Neural cell (in vitro differentiated cells): Measurements from ENCODE around the gene PLA2G2C. TPM values are rescaled to one million over a fixed set of nuclear protein-coding genes. Genes with fewer than 3 reads are reported as not detected.

Experiments used
- H2AFZ ChIP-seq: fragments of 200-600, 300-800 bp; sonication (generic), shearing (Covaris generic); 2 replicates; pipeline ENCODE4 v1.6.0; 2014; ENCODE audit warnings: low read depth, mild to moderate bottlenecking, antibody characterized with exemption, low read length, moderate library complexity
- H3F3A ChIP-seq: fragments of 200-600 bp; shearing (Covaris generic); 2 replicates; pipeline ENCODE4 v1.6.1; 2016; ENCODE audit warnings: mild to moderate bottlenecking, moderate library complexity, mixed read lengths, antibody characterized with exemption, low read length; ENCODE audit not compliant: insufficient read depth, poor library complexity, severe bottlenecking
- H3K27ac ChIP-seq: fragments of 200-600, 300-800 bp; sonication (generic), shearing (Covaris generic); 2 replicates; pipeline ENCODE4 v1.5.1; 2014; ENCODE audit warnings: mild to moderate bottlenecking, low read length, moderate library complexity
- H3K27me3 ChIP-seq: fragments of 300-800, 200-600 bp; sonication (generic), shearing (Covaris generic); 2 replicates; pipeline ENCODE4 v1.6.0; 2014; ENCODE audit warnings: mild to moderate bottlenecking, low read depth, low read length, moderate library complexity; ENCODE audit not compliant: insufficient read depth
- H3K36me3 ChIP-seq: fragments of 300-800, 200-600 bp; sonication (generic), shearing (Covaris generic); 2 replicates; pipeline ENCODE4 v1.5.1; 2014; ENCODE audit warnings: mild to moderate bottlenecking, antibody characterized with exemption, low read length, moderate library complexity; ENCODE audit not compliant: insufficient read depth
- H3K4me2 ChIP-seq: fragments of 300-800, 200-600 bp; sonication (generic), shearing (Covaris generic); 2 replicates; pipeline ENCODE4 v1.6.0; 2014; ENCODE audit warnings: mild to moderate bottlenecking, low read length
- H3K4me3 ChIP-seq: fragments of 300-800, 200-600 bp; sonication (generic), shearing (Covaris generic); 2 replicates; pipeline ENCODE4 v1.5.1; 2014; ENCODE audit warnings: mild to moderate bottlenecking, low read length, moderate library complexity
- H3K79me2 ChIP-seq: fragments of 200-600 bp; shearing (Covaris generic); replicated peaks from 2 replicates; pipeline ENCODE4 v1.6.0; 2014; ENCODE audit warnings: mild to moderate bottlenecking, low read length, moderate library complexity; ENCODE audit not compliant: insufficient read depth
- H3K9ac ChIP-seq: fragments of 300-800, 200-600 bp; sonication (generic), shearing (Covaris generic); 2 replicates; pipeline ENCODE4 v1.6.1; 2016; ENCODE audit warnings: mild to moderate bottlenecking, low read length, mixed read lengths
- H3K9me2 ChIP-seq: fragments of 200-600 bp; shearing (Covaris generic); 2 replicates; pipeline ENCODE4 v1.6.1; 2016; ENCODE audit warnings: mild to moderate bottlenecking, low read length, mixed read lengths; ENCODE audit not compliant: insufficient read depth
- H3K9me3 ChIP-seq: fragments of 200-600, 300-800 bp; sonication (generic), shearing (Covaris generic); 2 replicates; pipeline ENCODE4 v1.6.1; 2016; ENCODE audit warnings: mild to moderate bottlenecking, mixed run types, low read length, moderate library complexity, mixed read lengths
- H4K20me1 ChIP-seq: fragments of 200-600 bp; shearing (Covaris generic); 2 replicates; pipeline ENCODE4 v1.6.1; 2016; ENCODE audit warnings: mild to moderate bottlenecking, mixed run types; ENCODE audit not compliant: insufficient read depth
- EP300 ChIP-seq: fragments of 450-650 bp; conservative IDR thresholded peaks from 2 replicates; pipeline ENCODE4 v1.6.1; 2014; ENCODE audit warnings: antibody characterized with exemption, mild to moderate bottlenecking, moderate library complexity; ENCODE audit not compliant: poor library complexity, severe bottlenecking
- EZH2 ChIP-seq: fragments of 200-600, 300-800 bp; shearing (Covaris generic), sonication (generic); IDR thresholded peaks from 2 replicates; pipeline ENCODE4 v1.6.1; 2014; ENCODE audit warnings: antibody characterized with exemption, low read length, borderline replicate concordance, mild to moderate bottlenecking; ENCODE audit not compliant: insufficient read depth, poor library complexity, severe bottlenecking
- MXI1 ChIP-seq: fragments of 450-650 bp; conservative IDR thresholded peaks from 2 replicates; pipeline ENCODE4 v1.6.1; 2014; ENCODE audit warnings: antibody characterized with exemption, mild to moderate bottlenecking; ENCODE audit not compliant: poor library complexity, severe bottlenecking
- POLR2AphosphoS5 ChIP-seq: IDR thresholded peaks from 2 replicates; pipeline ENCODE4 v1.6.1; 2012
- RAD21 ChIP-seq: fragments of 450-650 bp; conservative IDR thresholded peaks from 2 replicates; pipeline ENCODE4 v1.6.1; 2014; ENCODE audit warnings: antibody characterized with exemption, mild to moderate bottlenecking, moderate library complexity
- SMC3 ChIP-seq: fragments of 450-650 bp; conservative IDR thresholded peaks from 2 replicates; pipeline ENCODE4 v1.6.1; 2014; ENCODE audit warnings: antibody characterized with exemption, mild to moderate bottlenecking, moderate library complexity; ENCODE audit not compliant: poor library complexity
- TAF1 ChIP-seq: IDR thresholded peaks from 2 replicates; pipeline ENCODE4 v1.6.1; 2012; ENCODE audit warnings: low read depth
- polyA plus RNA-seq: library from polyadenylated mRNA; depleted of rRNA; stranded (reverse); fragments of >200 nt; gene quantifications from 2 replicates; pipeline ENCODE4 v1.2.3, GENCODE V29; 2014
- TF ChIP-seq, protein P1 (sequence below): fragments of 450-650 bp; IDR thresholded peaks from 2 replicates; pipeline ENCODE4 v1.5.1; 2014; ENCODE audit warnings: antibody characterized with exemption, mild to moderate bottlenecking, moderate library complexity; ENCODE audit not compliant: poor library complexity, severe bottlenecking
- TF ChIP-seq, protein P2 (sequence below): IDR thresholded peaks from 2 replicates; pipeline ENCODE4 v1.6.1; 2012; ENCODE audit warnings: borderline replicate concordance

The PLA2G2C gene
- polyA plus RNA-seq, 1 donor from 2014 or later, result not detected

DNA sequence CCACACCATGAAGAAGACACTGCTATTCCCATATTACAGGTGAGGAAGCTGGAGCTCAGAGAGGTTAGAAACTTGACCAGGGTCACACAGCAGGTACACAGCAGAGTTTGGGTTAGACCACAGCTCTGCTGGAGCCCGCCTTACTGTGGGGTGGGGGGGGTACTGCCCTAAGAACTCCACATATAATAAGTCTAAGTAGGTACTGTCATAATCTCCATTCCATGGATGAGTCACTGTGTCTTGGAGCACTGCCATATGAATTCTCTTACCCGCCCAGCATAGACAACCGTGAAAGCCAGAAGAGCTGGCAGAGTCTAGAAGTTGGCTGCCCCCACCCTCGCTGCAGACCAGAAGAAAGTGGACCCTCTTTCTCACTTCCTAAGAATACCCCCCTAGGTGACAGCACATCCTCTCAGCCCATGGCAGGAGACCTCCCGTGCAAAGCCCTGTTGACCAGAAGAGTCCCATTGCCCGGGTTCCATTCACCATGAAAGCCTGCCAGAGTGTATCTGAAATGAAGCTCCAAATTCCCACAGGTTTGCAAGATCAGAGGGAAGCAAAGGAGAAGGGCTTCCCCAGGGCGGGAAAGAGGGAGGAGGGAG lies 61.8 kb downstream of the PLA2G2C start:
- Histone ChIP-seq H3F3A (no peaks in the 10 kb centered on the region), H3K36me3 (no peaks in the 10 kb centered on the region), H3K4me2 (no peak overlapping the region), H3K9ac (no peak overlapping the region), H3K79me2 (no peaks in the 10 kb centered on the region), H2AFZ (no peak overlapping the region), H3K9me3 (no peaks in the 10 kb centered on the region), H3K27ac (no peak overlapping the region), H3K9me2 (no peaks in the 10 kb centered on the region), H4K20me1 (no peaks in the 10 kb centered on the region), H3K27me3 (no peaks in the 10 kb centered on the region), H3K4me3 (no peak overlapping the region)
- TF ChIP-seq MXI1, result no peak
- TF ChIP-seq, protein P1, sequence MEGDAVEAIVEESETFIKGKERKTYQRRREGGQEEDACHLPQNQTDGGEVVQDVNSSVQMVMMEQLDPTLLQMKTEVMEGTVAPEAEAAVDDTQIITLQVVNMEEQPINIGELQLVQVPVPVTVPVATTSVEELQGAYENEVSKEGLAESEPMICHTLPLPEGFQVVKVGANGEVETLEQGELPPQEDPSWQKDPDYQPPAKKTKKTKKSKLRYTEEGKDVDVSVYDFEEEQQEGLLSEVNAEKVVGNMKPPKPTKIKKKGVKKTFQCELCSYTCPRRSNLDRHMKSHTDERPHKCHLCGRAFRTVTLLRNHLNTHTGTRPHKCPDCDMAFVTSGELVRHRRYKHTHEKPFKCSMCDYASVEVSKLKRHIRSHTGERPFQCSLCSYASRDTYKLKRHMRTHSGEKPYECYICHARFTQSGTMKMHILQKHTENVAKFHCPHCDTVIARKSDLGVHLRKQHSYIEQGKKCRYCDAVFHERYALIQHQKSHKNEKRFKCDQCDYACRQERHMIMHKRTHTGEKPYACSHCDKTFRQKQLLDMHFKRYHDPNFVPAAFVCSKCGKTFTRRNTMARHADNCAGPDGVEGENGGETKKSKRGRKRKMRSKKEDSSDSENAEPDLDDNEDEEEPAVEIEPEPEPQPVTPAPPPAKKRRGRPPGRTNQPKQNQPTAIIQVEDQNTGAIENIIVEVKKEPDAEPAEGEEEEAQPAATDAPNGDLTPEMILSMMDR, result no peak
- no peak for TF ChIP-seq SMC3
- TF ChIP-seq, protein P2, sequence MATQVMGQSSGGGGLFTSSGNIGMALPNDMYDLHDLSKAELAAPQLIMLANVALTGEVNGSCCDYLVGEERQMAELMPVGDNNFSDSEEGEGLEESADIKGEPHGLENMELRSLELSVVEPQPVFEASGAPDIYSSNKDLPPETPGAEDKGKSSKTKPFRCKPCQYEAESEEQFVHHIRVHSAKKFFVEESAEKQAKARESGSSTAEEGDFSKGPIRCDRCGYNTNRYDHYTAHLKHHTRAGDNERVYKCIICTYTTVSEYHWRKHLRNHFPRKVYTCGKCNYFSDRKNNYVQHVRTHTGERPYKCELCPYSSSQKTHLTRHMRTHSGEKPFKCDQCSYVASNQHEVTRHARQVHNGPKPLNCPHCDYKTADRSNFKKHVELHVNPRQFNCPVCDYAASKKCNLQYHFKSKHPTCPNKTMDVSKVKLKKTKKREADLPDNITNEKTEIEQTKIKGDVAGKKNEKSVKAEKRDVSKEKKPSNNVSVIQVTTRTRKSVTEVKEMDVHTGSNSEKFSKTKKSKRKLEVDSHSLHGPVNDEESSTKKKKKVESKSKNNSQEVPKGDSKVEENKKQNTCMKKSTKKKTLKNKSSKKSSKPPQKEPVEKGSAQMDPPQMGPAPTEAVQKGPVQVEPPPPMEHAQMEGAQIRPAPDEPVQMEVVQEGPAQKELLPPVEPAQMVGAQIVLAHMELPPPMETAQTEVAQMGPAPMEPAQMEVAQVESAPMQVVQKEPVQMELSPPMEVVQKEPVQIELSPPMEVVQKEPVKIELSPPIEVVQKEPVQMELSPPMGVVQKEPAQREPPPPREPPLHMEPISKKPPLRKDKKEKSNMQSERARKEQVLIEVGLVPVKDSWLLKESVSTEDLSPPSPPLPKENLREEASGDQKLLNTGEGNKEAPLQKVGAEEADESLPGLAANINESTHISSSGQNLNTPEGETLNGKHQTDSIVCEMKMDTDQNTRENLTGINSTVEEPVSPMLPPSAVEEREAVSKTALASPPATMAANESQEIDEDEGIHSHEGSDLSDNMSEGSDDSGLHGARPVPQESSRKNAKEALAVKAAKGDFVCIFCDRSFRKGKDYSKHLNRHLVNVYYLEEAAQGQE, result no peak
- TF ChIP-seq EP300, result no peak

GRCh38 chr1:20123722-20124455 lies 62.4 kb downstream of the PLA2G2C start:
- Histone ChIP-seq H3K9me2 (no peaks in the 10 kb centered on the region), H3K4me2 (no peak overlapping the region), H3K9ac (no peak overlapping the region), H3K9me3 (no peaks in the 10 kb centered on the region), H3K27ac (no peak overlapping the region), H3K27me3 (no peaks in the 10 kb centered on the region), H3K4me3 (no peak overlapping the region), H3K36me3 (no peaks in the 10 kb centered on the region), H3K79me2 (no peaks in the 10 kb centered on the region), H2AFZ (no peak overlapping the region), H3F3A (no peaks in the 10 kb centered on the region), H4K20me1 (no peaks in the 10 kb centered on the region)
- TF ChIP-seq RAD21 (no peak), TAF1 (no peak), POLR2AphosphoS5 (no peak), MXI1 (no peak), SMC3 (no peak), EZH2 (no peak), EP300 (no peak)
- TF ChIP-seq, protein P2, result no peak
- TF ChIP-seq, protein P1, result no peak
